ENCODE measurements around the gene GARRE1.
"Not testable (repeated sequence)": the region's sequence is repeated elsewhere in the genome, so short reads cannot be mapped to it uniquely, and the experiment has no call there.

GARRE1 gene, protein sequence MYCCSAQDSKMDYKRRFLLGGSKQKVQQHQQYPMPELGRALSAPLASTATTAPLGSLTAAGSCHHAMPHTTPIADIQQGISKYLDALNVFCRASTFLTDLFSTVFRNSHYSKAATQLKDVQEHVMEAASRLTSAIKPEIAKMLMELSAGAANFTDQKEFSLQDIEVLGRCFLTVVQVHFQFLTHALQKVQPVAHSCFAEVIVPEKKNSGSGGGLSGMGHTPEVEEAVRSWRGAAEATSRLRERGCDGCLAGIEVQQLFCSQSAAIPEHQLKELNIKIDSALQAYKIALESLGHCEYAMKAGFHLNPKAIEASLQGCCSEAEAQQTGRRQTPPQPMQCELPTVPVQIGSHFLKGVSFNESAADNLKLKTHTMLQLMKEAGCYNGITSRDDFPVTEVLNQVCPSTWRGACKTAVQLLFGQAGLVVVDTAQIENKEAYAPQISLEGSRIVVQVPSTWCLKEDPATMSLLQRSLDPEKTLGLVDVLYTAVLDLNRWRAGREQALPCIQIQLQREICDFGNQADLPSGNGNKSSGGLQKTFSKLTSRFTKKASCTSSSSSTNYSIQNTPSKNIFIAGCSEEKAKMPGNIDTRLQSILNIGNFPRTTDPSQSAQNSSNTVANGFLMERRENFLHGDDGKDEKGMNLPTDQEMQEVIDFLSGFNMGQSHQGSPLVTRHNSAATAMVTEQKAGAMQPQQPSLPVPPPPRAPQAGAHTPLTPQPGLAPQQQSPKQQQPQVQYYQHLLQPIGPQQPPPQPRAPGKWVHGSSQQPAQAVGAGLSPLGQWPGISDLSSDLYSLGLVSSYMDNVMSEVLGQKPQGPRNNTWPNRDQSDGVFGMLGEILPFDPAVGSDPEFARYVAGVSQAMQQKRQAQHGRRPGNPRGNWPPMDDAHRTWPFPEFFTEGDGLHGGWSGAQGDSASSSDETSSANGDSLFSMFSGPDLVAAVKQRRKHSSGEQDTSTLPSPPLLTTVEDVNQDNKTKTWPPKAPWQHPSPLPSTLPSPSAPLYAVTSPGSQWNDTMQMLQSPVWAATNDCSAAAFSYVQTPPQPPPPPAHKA (N-terminal part only)

GRCh38 chr19:34254046-34254697 lies at the start of gene GARRE1:
TSS of gene GARRE1 (plus strand) at chr19:34254554. CDS start at chr19:34300474, 45,920 bp downstream.
- DNase-seq = no peak

DNA sequence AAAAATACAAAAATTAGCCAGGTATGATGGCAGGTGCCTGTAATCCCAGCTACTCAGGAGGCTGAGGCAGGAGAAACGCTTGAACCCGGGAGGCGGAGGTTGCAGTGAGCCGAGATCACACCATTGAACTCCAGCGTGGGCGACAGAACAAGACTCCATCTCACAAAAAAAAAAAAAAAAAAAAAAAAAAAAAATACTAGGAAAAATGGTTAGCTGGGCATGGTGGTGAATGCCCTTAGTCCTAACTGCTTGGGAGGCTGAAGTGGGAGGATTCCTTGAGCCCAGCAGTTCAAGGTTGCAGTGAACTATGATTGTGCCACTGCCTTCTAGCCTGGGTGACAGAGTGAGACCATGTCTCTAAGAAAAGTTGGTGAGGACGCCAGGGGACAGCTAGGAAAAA lies 49.0 kb upstream of the GARRE1 start:
- not testable (repeated sequence) for DNase-seq

DNA sequence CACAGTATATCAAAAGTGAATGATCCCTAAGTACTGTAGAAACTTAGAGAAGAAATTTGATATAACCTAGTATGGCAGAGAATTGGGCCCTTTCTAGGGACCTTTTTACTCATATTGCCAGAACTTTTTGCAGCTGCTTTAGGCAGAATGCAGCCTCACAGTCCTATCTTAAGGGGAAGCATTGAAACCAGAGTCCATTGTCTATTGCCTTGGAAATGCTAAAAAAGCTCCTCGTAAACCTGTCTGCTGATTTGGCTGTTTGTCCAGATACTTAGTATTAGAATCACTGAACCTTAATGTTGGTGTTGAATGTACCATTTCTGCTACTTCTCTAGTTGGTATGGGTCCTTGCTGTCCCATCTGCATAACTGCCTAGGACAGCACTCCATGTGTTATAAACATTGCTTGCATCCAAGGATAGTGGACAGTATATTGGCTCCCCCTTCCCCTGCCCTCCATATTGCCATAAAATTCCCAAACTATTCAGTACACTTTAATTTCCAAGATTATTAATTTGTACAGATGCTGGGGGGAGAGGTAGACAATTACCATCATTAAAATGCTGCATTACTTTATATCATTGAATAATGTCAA lies 46.0 kb upstream of the GARRE1 start:
- DNase-seq = no peak

- DNase-seq = no peak
These were observed 44.6 kb upstream of the GARRE1 start for GRCh38 chr19:34209726-34210125.

GRCh38 chr19:34213283-34213682 lies 41.1 kb upstream of the GARRE1 start:
- no peak for DNase-seq

- no peak for DNase-seq
These were observed 40.3 kb upstream of the GARRE1 start for GRCh38 chr19:34214040-34214439.

- no peak for DNase-seq
These were observed 39.2 kb upstream of the GARRE1 start for GRCh38 chr19:34215006-34215665.

- DNase-seq = no peak
These were observed 38.7 kb upstream of the GARRE1 start for GRCh38 chr19:34215666-34216038.

DNA sequence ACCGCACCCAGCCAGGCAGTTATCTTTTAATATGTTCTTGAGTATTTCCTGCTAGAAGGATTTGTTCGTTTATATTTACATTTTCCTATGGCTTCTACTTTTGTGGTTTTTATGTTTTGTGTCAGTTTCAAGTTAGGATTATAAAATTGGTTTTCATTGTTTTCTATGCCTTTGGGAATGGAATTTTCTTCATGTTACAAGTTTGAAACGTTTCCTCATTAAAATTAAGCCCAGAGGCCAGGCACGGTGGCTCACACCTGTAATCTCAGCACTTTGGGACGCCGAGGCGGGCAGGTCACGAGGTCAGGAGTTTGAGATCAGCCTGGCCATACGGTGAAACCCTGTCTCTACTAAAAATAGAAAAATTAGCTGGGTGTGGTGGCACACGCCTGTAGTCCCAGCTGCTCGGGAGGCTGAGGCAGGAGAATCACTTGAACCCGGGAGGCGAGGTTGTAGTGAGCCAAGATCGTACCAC lies 37.6 kb upstream of the GARRE1 start:
- not testable (repeated sequence) for DNase-seq

GRCh38 chr19:34217952-34218817 lies 36.2 kb upstream of the GARRE1 start:
- no peak for DNase-seq

DNA sequence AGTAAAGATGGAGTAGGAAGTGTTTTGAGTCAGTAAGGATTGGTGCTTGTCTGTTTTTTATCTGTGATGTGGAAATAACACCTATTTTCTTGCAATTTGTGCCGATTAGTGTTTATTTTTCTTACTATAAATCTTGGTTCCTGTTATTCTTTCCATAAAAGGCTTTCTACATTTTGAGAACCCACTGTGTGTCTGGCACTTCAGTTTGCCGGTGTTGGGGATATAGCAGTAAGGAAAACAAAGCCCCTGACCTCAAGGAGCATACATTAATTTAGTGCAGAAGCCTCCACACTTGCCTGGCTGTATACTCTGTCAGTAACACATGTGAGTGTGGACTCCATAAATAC lies 35.6 kb upstream of the GARRE1 start:
- no peak for DNase-seq

DNA sequence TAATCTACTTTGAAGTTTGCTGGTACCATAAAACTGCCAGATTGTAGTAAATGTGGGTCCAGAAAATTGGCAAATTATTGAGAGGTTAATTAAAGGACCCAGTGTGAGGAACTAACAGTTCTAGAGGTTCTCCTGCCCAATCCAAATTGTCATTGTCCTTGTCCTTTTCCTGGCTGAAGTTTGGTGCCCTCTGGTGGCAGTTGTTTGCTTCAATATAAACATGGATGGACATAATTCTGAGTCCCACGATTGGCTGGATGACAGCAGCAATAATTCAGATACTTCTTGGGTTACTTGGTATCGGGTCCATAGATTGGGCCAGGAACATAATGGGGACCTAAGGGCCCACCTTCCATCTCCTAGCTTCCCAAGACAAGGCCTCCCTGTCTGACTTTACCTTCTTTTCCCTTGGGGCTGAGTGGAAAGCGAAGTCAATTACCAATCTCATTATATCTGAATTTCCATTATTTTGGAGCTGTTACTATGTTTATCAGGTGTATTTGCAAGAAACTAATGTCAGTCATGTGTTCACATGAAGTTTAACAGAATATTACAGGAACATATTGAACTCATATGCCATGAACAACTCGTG lies 33.8 kb upstream of the GARRE1 start:
- peak; percentile 25 for DNase-seq

GRCh38 chr19:34222386-34222785 lies 32.0 kb upstream of the GARRE1 start:
- no peak for DNase-seq

GRCh38 chr19:34224996-34225658 lies 29.2 kb upstream of the GARRE1 start:
- DNase-seq = no peak

DNA sequence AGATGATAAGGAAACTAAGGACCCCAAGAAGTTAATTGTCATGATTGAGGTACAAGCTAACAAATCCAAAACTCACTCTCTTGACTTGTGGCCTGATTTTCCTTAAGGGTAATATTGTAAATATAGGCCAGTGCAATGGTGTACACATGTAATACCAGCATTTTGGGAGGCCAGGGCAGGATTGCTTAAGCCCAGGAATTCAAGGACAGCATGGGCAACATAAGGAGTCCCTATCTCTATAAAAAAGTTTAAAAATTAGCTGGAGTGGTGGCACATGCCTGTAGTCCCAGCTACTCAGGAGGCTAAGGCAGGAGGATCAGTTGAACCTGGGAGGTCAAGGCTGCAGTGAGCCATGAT lies 28.7 kb upstream of the GARRE1 start:
- DNase-seq = no peak

GRCh38 chr19:34226036-34226435 lies 28.3 kb upstream of the GARRE1 start:
- no peak for DNase-seq

GRCh38 chr19:34228347-34228746 lies 26.0 kb upstream of the GARRE1 start:
- DNase-seq = no peak

GRCh38 chr19:34228762-34229161 lies 25.6 kb upstream of the GARRE1 start:
- DNase-seq = no peak

GRCh38 chr19:34229721-34230120 lies 24.6 kb upstream of the GARRE1 start:
- no peak for DNase-seq

DNA sequence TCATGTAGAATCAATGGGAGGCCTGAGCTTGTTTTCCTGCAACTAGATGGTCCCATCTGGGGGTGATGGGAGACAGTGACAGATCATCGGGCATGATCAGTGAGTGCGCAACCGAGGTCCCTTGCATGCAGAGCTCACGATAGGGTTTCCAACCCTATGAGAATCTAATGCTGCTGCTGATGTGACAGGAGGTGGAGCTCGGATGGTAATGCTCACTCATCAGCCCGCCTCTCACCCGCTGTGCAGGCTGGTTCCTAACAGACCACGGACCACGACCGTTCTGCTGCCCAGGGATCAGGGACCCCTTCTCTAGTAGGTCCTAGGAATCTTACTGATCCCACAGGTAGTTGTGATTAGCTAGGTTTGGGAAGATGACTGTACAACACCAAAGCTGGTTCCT lies 23.5 kb upstream of the GARRE1 start:
- DNase-seq = no peak
